ENCODE results near the gene HDGF. TPM values are rescaled to one million over a fixed set of nuclear protein-coding genes. Genes with fewer than 3 reads are reported as not detected.

Gene HDGF
- total RNA-seq, 1 donor from 2014 or later: 176 TPM

DNA sequence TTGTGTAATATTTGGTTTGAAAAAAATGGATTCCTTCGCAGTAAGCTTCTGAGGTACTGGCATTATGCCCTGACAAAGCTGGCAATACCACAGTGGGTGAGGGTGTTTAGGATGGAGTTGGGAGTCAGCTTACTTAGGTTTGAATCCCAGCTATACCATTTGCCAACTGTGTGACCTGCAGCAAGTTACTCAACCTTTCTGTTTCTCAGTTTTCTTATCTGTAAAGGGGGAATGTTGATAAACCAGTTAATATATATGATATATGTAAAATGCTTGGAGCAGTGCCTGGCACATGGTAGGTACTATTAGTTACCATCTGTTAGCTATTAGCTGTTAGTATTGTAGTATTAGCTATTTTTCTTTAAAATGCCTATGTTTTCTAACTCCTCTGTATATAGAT lies 4.9 kb upstream of the HDGF start:
- no peak for TF ChIP-seq CTCF (IDR thresholded peaks at IDR 0.05; ENCODE audit: unreplicated experiment)
- Mint-ChIP-seq H3K27me3 (ENCODE audit: low read depth) (no peaks in the 10 kb centered on the region), H3K4me3 (no peak overlapping the region), H3K36me3 (no peaks in the 10 kb centered on the region), H3K4me1 (peaks cover 19% of the 10 kb centered on the region), H3K9me3 (no peaks in the 10 kb centered on the region), H3K27ac (no peak overlapping the region)
- no peak for DNase-seq (ENCODE audit: low spot score in 2 of 2, unreplicated experiment in 2 of 2)

GRCh38 chr1:156755527-156755950 lies 4.1 kb upstream of the HDGF start:
- Mint-ChIP-seq H3K27ac (peak overlapping the region; percentile 43), H3K9me3 (no peaks in the 10 kb centered on the region), H3K4me1 (peaks cover 17% of the 10 kb centered on the region), H3K36me3 (no peaks in the 10 kb centered on the region), H3K27me3 (ENCODE audit: low read depth) (no peaks in the 10 kb centered on the region), H3K4me3 (no peak overlapping the region)
- no peak for DNase-seq (ENCODE audit: low spot score in 2 of 2, unreplicated experiment in 2 of 2)
- no peak for TF ChIP-seq CTCF (IDR thresholded peaks at IDR 0.05; ENCODE audit: unreplicated experiment)

- no peak overlapping the region for H3K4me3 Mint-ChIP-seq
- no peak for DNase-seq (ENCODE audit: low spot score in 2 of 2, unreplicated experiment in 2 of 2)
- H3K27ac Mint-ChIP-seq: no peak overlapping the region
- H3K4me1 Mint-ChIP-seq: peaks cover 22% of the 10 kb centered on the region
- H3K36me3 Mint-ChIP-seq: no peaks in the 10 kb centered on the region
- no peaks in the 10 kb centered on the region for H3K9me3 Mint-ChIP-seq
- H3K27me3 Mint-ChIP-seq (ENCODE audit: low read depth): no peaks in the 10 kb centered on the region
- no peak for TF ChIP-seq CTCF (IDR thresholded peaks at IDR 0.05; ENCODE audit: unreplicated experiment)
Measured at GRCh38 chr1:156754219-156754618, 2.7 kb upstream of the HDGF start.

GRCh38 chr1:156752843-156753482 lies 1.5 kb upstream of the HDGF start:
- Mint-ChIP-seq H3K9me3 (no peaks in the 10 kb centered on the region), H3K27ac (peak overlapping the region; percentile 85), H3K4me3 (peak overlapping the region; percentile 96), H3K36me3 (no peaks in the 10 kb centered on the region), H3K4me1 (peaks cover 35% of the 10 kb centered on the region), H3K27me3 (ENCODE audit: low read depth) (no peaks in the 10 kb centered on the region)
- DNase-seq (ENCODE audit: low spot score in 2 of 2, unreplicated experiment in 2 of 2): no peak
- no peak for TF ChIP-seq CTCF (IDR thresholded peaks at IDR 0.05; ENCODE audit: unreplicated experiment)

- H3K27me3 Mint-ChIP-seq (ENCODE audit: low read depth): no peaks in the 10 kb centered on the region
- peak; percentile 87 to 89 for DNase-seq (ENCODE audit: low spot score in 2 of 2, unreplicated experiment in 2 of 2)
- H3K9me3 Mint-ChIP-seq: no peaks in the 10 kb centered on the region
- H3K4me1 Mint-ChIP-seq: peaks cover 43% of the 10 kb centered on the region
- H3K4me3 Mint-ChIP-seq: peak overlapping the region; percentile 96
- H3K27ac Mint-ChIP-seq: peak overlapping the region; percentile 98
- H3K36me3 Mint-ChIP-seq: no peaks in the 10 kb centered on the region
- no peak for TF ChIP-seq CTCF (IDR thresholded peaks at IDR 0.05; ENCODE audit: unreplicated experiment)
Measured at GRCh38 chr1:156751757-156752481, 444 bp upstream of the HDGF start.
